Activated B cell treated with CpG ODN at 0.5 μM for 24 hours (primary cell): ENCODE measurements around the gene MRGPRX1. TPM values are rescaled to one million over a fixed set of nuclear protein-coding genes. Genes with fewer than 3 reads are reported as not detected.

ENCODE experiments used
- ATAC-seq: fragments of 200-7000 bp; cut with Tn5 transposase; one replicate; pipeline ENCODE4 v1.10.0; 2021; ENCODE audit warnings: low read depth, mild to moderate bottlenecking, moderate library complexity
- CTCF ChIA-PET: fragments of 350-600 bp; sonication (Branson Sonifier 250); formaldehyde crosslinking; loops from one replicate; lab custom pipeline; 2021; ENCODE audit warnings: antibody characterized with exemption; lab: Charles Lee
- POLR2A ChIA-PET: fragments of 350-600 bp; sonication (Branson Sonifier 250); formaldehyde crosslinking; loops from one replicate; lab custom pipeline; 2021; ENCODE audit warnings: antibody characterized with exemption; lab: Charles Lee
- DNase-seq: peaks from one replicate; pipeline ENCODE4 v3.0.0; 2022
- H3K27ac Mint-ChIP-seq: one replicate; pipeline ENCODE4 v1.8.0; 2020; ENCODE audit warnings: mixed read lengths
- H3K27me3 Mint-ChIP-seq: one replicate; pipeline ENCODE4 v1.8.0; 2021; ENCODE audit warnings: mixed read lengths
- H3K36me3 Mint-ChIP-seq: one replicate; pipeline ENCODE4 v1.8.0; 2021; ENCODE audit warnings: low read depth, mixed read lengths
- H3K4me1 Mint-ChIP-seq: one replicate; pipeline ENCODE4 v1.8.0; 2021; ENCODE audit warnings: mixed read lengths
- H3K4me3 Mint-ChIP-seq: one replicate; pipeline ENCODE4 v1.8.0; 2020; ENCODE audit warnings: mild to moderate bottlenecking, mixed read lengths
- H3K9me3 Mint-ChIP-seq: one replicate; pipeline ENCODE4 v1.8.0; 2020; ENCODE audit warnings: mixed read lengths
- intact Hi-C: fragments of 100-400 bp; cut with micrococcal nuclease; formaldehyde crosslinking; loops from one replicate; pipeline ENCODE4 v1.15.1; 2024
- total RNA-seq: library from RNA; stranded (reverse); gene quantifications from 2 replicates; pipeline ENCODE4 v1.2.3, GENCODE V29; 2022
- TF ChIP-seq, protein P1 (sequence below): fragments of 200-600 bp; IDR thresholded peaks from one replicate; pipeline ENCODE4 v1.8.0; 2022; ENCODE audit warnings: antibody characterized with exemption, mild to moderate bottlenecking

Gene MRGPRX1
- total RNA-seq, 1 donor from 2014 or later: not detected

DNA sequence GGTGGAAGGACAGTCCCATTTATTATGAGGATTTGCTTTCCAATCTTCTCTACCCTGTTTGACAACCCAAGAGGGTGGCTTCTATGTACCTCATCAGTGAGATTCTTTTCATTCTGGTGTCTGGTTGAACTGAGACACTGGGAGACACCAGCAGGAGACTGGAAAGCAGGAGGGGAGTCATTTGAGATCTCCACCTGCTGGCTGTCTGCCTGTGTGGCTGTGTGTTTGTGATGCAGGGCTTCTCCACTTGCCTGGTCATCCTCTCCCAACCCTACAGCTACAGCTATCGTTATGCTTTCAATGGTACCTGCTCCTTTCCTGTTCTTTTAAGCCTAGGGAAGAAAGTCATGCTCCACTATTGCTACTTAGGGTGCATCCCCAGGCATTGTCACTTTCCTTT is 48.6 kb downstream of the MRGPRX1 start:
- POLR2A ChIA-PET: no interaction called here

More for the DNA sequence above, 48.6 kb downstream of the MRGPRX1 start:
- Mint-ChIP-seq H3K4me3 (no peak overlapping the region), H3K27ac (no peak overlapping the region), H3K27me3 (peaks cover 20% of the 10 kb centered on the region), H3K36me3 (no peaks in the 10 kb centered on the region), H3K9me3 (peaks cover 4% of the 10 kb centered on the region), H3K4me1 (no peaks in the 10 kb centered on the region)
- DNase-seq (no peak), ATAC-seq (no peak)
- intact Hi-C loops: no loop called here
- CTCF ChIA-PET: no interaction called here
- TF ChIP-seq, protein P1, sequence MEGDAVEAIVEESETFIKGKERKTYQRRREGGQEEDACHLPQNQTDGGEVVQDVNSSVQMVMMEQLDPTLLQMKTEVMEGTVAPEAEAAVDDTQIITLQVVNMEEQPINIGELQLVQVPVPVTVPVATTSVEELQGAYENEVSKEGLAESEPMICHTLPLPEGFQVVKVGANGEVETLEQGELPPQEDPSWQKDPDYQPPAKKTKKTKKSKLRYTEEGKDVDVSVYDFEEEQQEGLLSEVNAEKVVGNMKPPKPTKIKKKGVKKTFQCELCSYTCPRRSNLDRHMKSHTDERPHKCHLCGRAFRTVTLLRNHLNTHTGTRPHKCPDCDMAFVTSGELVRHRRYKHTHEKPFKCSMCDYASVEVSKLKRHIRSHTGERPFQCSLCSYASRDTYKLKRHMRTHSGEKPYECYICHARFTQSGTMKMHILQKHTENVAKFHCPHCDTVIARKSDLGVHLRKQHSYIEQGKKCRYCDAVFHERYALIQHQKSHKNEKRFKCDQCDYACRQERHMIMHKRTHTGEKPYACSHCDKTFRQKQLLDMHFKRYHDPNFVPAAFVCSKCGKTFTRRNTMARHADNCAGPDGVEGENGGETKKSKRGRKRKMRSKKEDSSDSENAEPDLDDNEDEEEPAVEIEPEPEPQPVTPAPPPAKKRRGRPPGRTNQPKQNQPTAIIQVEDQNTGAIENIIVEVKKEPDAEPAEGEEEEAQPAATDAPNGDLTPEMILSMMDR: no peak

Other genes with a start within 250 kb of the MRGPRX1 start
- gene TMEM86A, start 240.6 kb downstream of the MRGPRX1 start, total RNA-seq: 0.10 and 0.13 TPM in 2 replicates
- gene IGSF22, start 213.2 kb downstream of the MRGPRX1 start, total RNA-seq: 0.17 and 1.4 TPM in 2 replicates
- not detected in 2 replicates for gene PTPN5, start 147.6 kb downstream of the MRGPRX1 start, total RNA-seq
- gene MRGPRX2, start 121.3 kb upstream of the MRGPRX1 start, total RNA-seq: not detected in 2 replicates
- 17.1 and 25.2 TPM in 2 replicates for gene ZDHHC13, start 177.8 kb upstream of the MRGPRX1 start, total RNA-seq